ENCODE measurements around the gene CELF4.

CELF4 gene

GRCh38 chr18:37524498-37525261, 40.9 kb downstream of the CELF4 start:
- DNase-seq (ENCODE audit: low read depth, low spot score): no peak

- DNase-seq (ENCODE audit: low read depth, low spot score): no peak
Measured at GRCh38 chr18:37524139-37524497, 41.5 kb downstream of the CELF4 start.

GRCh38 chr18:37521510-37522465, 43.8 kb downstream of the CELF4 start:
- no peak for DNase-seq (ENCODE audit: low read depth, low spot score)

GRCh38 chr18:37520508-37520907, 45.1 kb downstream of the CELF4 start:
- DNase-seq (ENCODE audit: low read depth, low spot score): no peak

GRCh38 chr18:37519510-37520135, 46.0 kb downstream of the CELF4 start:
- DNase-seq (ENCODE audit: low read depth, low spot score): no peak

- DNase-seq (ENCODE audit: low read depth, low spot score): no peak
Measured at GRCh38 chr18:37516361-37516853, 49.2 kb downstream of the CELF4 start.

GRCh38 chr18:37514953-37515352, 50.6 kb downstream of the CELF4 start:
- no peak for DNase-seq (ENCODE audit: low read depth, low spot score)

GRCh38 chr18:37512400-37512799, 53.2 kb downstream of the CELF4 start:
- no peak for DNase-seq (ENCODE audit: low read depth, low spot score)

GRCh38 chr18:37511721-37512298, 53.8 kb downstream of the CELF4 start:
- no peak for DNase-seq (ENCODE audit: low read depth, low spot score)

GRCh38 chr18:37509600-37509999, 56.0 kb downstream of the CELF4 start:
- no peak for DNase-seq (ENCODE audit: low read depth, low spot score)

- DNase-seq (ENCODE audit: low read depth, low spot score): no peak
Measured at GRCh38 chr18:37508207-37508606, 57.4 kb downstream of the CELF4 start.

- DNase-seq (ENCODE audit: low read depth, low spot score): no peak
Measured at GRCh38 chr18:37507239-37507638, 58.4 kb downstream of the CELF4 start.

- DNase-seq (ENCODE audit: low read depth, low spot score): no peak
Measured at GRCh38 chr18:37506001-37506400, 59.6 kb downstream of the CELF4 start.

- no peak for DNase-seq (ENCODE audit: low read depth, low spot score)
Measured at GRCh38 chr18:37505321-37505720, 60.3 kb downstream of the CELF4 start.

GRCh38 chr18:37502601-37503000, 63.0 kb downstream of the CELF4 start:
- DNase-seq (ENCODE audit: low read depth, low spot score): no peak

GRCh38 chr18:37502036-37502435, 63.6 kb downstream of the CELF4 start:
- no peak for DNase-seq (ENCODE audit: low read depth, low spot score)

- no peak for DNase-seq (ENCODE audit: low read depth, low spot score)
Measured at GRCh38 chr18:37501136-37501535, 64.5 kb downstream of the CELF4 start.

GRCh38 chr18:37499913-37500312, 65.7 kb downstream of the CELF4 start:
- DNase-seq (ENCODE audit: low read depth, low spot score): no peak

- DNase-seq (ENCODE audit: low read depth, low spot score): no peak
Measured at GRCh38 chr18:37499044-37499443, 66.6 kb downstream of the CELF4 start.

GRCh38 chr18:37497853-37498518, 67.6 kb downstream of the CELF4 start:
- no peak for DNase-seq (ENCODE audit: low read depth, low spot score)

GRCh38 chr18:37496568-37496967, 69.0 kb downstream of the CELF4 start:
- no peak for DNase-seq (ENCODE audit: low read depth, low spot score)

Data from activated naive CD8-positive, alpha-beta T cell treated with anti-CD3 and anti-CD28 coated beads, Interleukin-2, amount 50 U/mL, for 16 hours (primary cell).